GM19193 (cell line): ENCODE measurements around the gene EGF.

Source experiments
- POLR2A ChIP-seq: IDR thresholded peaks from 4 replicates; pipeline ENCODE4 v1.6.1; 2011; ENCODE audit not compliant: insufficient read depth, insufficient read length; ENCODE audit errors: extremely low read depth

EGF gene

DNA sequence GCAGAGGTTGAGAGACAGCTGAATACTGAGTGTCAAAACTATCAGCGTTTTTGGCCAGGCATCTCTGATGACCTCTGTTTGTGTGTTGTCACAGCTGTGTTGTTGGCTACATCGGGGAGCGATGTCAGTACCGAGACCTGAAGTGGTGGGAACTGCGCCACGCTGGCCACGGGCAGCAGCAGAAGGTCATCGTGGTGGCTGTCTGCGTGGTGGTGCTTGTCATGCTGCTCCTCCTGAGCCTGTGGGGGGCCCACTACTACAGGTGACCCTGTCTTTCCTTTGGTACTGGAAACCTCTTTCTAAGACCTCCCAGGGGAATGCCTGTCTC is 86.9 kb downstream of the EGF start:
- no peak for TF ChIP-seq POLR2A

- no peak for TF ChIP-seq POLR2A
These were observed 89.6 kb downstream of the EGF start for GRCh38 chr4:110002326-110002725.

DNA sequence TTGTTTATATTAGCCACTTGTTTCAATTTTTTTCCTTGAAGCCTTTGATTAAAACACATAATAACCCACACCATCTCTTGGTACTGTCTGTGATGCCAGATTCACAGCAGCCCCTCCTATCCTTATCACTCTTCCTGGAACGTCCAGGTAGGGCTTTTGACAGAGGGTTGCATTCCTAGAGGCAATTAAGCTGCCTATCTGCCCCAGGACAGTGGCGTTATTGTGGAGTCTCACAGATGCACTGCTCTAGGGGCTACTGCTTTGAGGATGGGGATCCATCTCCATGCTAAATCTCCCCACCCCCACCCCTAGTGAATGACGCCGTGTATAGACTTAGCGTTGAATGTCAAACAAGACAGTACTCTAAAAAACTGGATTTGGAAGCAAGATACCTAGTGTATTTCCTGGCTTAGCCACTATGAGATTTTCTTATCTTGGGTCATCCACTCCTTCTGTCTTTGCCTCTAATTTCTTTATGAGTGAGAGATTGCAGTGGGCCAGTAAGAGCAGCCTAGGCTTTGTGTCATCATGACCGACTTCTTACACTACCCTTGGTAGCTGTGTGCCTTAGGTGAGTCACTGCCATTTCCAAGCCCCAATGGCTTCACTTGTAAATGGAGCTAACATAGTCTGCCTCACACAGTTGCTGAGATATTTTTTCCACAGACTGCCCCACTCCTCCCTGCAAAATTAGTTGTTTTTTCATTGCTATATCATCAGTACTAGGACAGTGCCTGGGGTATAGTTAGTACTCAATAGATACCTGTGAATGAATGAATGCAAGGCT is 90.9 kb downstream of the EGF start:
- TF ChIP-seq POLR2A = no peak

GRCh38 chr4:110004556-110004955 is 91.9 kb downstream of the EGF start:
- no peak for TF ChIP-seq POLR2A

GRCh38 chr4:110005461-110006056 is 92.9 kb downstream of the EGF start:
- no peak for TF ChIP-seq POLR2A

DNA sequence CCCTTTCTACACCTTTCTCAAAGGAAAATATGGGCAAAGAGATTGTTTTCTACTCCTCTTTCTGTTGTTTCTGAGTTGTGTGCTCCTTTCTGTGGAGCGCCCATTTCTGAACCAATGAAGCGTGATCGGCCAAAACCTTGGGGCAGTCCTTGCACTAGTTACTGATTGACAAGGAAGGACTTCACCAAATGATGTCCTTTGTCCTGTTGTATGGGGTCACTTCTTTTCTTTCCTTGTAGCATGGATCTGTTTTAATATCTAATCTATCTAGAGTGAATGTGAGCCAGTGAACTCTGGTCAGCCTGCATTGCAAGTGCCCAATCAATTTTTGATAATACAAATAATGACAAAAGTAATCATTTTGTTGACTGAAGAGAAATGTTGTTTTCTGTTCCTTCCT is 94.5 kb downstream of the EGF start:
- TF ChIP-seq POLR2A = no peak

- TF ChIP-seq POLR2A = no peak
These were observed 95.9 kb downstream of the EGF start for GRCh38 chr4:110008540-110008939.

DNA sequence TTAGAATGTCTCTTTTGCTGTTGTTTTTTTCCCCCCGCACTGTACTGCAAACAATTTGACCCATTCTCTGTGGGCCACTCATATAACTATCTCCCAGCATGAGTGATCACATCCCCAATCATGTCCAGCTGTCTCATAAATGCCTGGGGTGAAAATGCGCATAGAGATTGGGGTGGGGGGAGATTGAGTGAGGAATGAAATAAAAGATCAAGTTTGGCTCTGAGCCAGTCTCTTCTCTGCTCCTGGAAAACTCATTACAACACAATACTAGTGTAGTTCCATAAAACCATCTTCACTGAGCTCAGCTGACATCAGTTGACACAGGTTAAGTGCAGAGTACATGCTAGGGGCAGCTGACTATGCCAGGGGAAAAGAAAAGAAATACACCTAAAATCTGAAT is 96.9 kb downstream of the EGF start:
- TF ChIP-seq POLR2A = no peak

- TF ChIP-seq POLR2A = no peak
These were observed 98.1 kb downstream of the EGF start for GRCh38 chr4:110010797-110011196.

GRCh38 chr4:110012917-110013316 is 100.2 kb downstream of the EGF start:
- no peak for TF ChIP-seq POLR2A

GRCh38 chr4:110014233-110014632 is 101.5 kb downstream of the EGF start:
- no peak for TF ChIP-seq POLR2A

- TF ChIP-seq POLR2A = no peak
These were observed 106.5 kb downstream of the EGF start for GRCh38 chr4:110019153-110019552.

GRCh38 chr4:110020139-110020538 is 107.5 kb downstream of the EGF start:
- no peak for TF ChIP-seq POLR2A

- TF ChIP-seq POLR2A = no peak
These were observed 108.2 kb downstream of the EGF start for GRCh38 chr4:110020646-110021443.

DNA sequence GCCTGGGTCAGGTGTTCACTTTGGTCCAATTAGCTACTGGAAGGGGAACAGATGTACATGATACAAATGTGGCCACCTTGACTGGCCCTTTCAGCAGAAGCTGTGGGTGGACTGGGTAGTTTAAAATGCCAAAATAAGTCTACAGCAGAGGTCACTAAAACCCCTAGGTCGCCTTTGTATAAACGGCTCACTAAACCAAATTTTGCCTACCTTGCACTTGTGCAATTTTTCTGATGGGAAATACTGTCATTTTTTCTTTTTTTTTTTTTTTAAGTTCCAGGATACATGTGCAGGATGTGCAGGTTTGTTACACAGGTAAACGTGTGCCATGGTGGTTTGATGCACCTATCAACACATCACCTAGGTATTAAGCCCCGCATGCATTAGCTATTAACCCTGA is 109.8 kb downstream of the EGF start:
- TF ChIP-seq POLR2A = no peak

DNA sequence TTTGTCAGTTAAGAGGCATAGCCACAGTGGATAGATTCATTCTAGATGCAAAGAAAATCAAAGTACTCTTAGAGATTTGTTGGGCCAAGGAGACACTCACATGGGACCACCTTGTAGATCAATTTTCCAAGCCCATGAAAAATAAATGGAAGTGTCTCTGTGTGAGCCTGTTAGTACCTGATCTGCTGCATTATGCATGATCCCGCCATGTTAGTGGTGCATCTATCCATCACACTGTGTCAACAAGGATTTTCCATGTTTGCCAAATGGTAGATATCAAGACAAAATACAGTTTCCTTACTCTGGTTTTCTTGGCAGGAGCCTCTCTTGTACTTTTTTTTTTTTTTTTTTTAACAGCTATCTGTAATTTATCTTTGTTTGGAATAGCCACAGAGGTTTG is 112.4 kb downstream of the EGF start:
- TF ChIP-seq POLR2A = no peak

DNA sequence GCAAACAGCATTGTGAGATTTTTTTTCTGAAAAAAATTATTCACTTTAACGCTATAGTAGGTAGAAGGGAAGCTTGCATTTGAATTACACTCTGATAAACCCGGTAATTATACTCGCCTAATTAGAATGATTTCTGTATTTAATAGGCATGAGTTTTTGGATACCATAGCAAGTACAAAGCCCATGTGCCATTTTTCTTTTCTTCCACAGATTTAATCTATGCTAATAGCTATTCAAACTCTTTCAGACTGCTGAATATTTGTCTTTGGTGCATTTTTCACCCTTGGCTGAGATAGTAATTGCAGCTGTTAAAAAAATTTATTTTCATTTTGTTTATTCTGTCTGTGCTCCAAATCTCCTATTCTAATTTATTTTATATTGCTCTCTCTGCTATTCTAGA is 113.0 kb downstream of the EGF start:
- no peak for TF ChIP-seq POLR2A

DNA sequence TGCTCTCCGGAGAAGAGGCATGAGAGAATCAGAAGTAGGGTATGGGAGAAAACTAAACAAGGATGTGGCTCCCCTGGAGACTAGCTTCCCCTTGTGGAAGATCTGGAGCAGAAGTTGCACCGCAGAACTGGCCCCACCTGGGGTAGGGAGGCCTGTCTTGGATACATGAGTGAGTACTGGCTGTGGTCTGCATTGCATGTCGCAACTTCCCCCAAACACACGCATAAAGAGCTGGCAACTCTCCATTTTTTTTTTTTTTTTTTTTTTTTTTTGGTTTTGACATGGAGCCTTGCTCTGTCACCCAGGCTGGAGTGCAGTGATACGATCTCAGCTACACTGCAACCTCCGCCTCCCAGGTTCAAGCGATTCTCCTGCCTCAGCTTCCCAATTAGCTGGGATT is 119.9 kb downstream of the EGF start:
- no peak for TF ChIP-seq POLR2A
